Heart left ventricle (tissue), 16 donors: ENCODE data around the gene CTRB1. TPM values are rescaled to one million over a fixed set of nuclear protein-coding genes. Genes with fewer than 3 reads are reported as not detected.
A peak's percentile ranks its signal among the peaks of the same experiment; 100 is the strongest.

Experiments
- ATAC-seq, 4 donors: fragments of 200-7000 bp; cut with Tn5 transposase; one replicate each; pipeline ENCODE4 v1.9.1; 2020 to 2022; ENCODE audit warnings: moderate library complexity in 4 of 4, mild to moderate bottlenecking in 3 of 4, moderate number of reproducible peaks in 1 of 4
- DNase-seq, 5 donors: peaks; one replicate each; pipeline ENCODE4 v3.0.0-alpha.2; 2020
- H3K27ac ChIP-seq, 12 donors: fragments of 200-600 bp; sonication (generic) in 4 of 12; one replicate each; pipeline versions ENCODE4 v1.5.0 to v1.8.0; 2016 to 2022; ENCODE audit warnings: mild to moderate bottlenecking in 2 of 12
- H3K27me3 ChIP-seq, 9 donors: fragments of 200-600 bp; sonication (generic) in 2 of 9; one replicate each; pipeline versions ENCODE4 v1.5.1 to v1.8.0; 2016 to 2022; ENCODE audit warnings: mild to moderate bottlenecking in 3 of 9
- H3K36me3 ChIP-seq, 9 donors: fragments of 200-600 bp; sonication (generic) in 2 of 9; one replicate each; pipeline versions ENCODE4 v1.5.0 to v1.8.0; 2018 to 2022; ENCODE audit warnings: mild to moderate bottlenecking in 2 of 9
- H3K4me1 ChIP-seq, 12 donors: fragments of 200-600 bp; sonication (generic) in 4 of 12; one replicate each; pipeline versions ENCODE4 v1.5.0 to v1.8.0; 2016 to 2022; ENCODE audit warnings: mild to moderate bottlenecking in 3 of 12
- H3K4me3 ChIP-seq, 12 donors: fragments of 200-600 bp; sonication (generic) in 4 of 12; one replicate each; pipeline versions ENCODE4 v1.5.0 to v1.8.0; 2017 to 2022; ENCODE audit warnings: mild to moderate bottlenecking in 9 of 12, moderate library complexity in 4 of 12
- H3K9me3 ChIP-seq, 12 donors: fragments of 200-600 bp; sonication (generic) in 4 of 12; one replicate each; pipeline versions ENCODE4 v1.5.0 to v1.8.0; 2016 to 2022; ENCODE audit warnings: mild to moderate bottlenecking in 1 of 12
- POLR2A ChIP-seq, 2 donors: fragments of 450-650 bp; IDR thresholded peaks; one replicate each; pipeline ENCODE4 v1.6.1; 2017; ENCODE audit warnings: antibody characterized with exemption in 2 of 2, mild to moderate bottlenecking in 2 of 2, moderate library complexity in 2 of 2
- WGBS, 4 donors: extraction: QIAGEN DNeasy Blood & Tissue Kit in 2 of 4; methylation state at CpG; one replicate each; pipeline versions ENCODE4 v1.1.5 to v1.1.7; 2013 to 2018; 5-methylcytosine and 5-hydroxymethylcytosine counted together
- intact Hi-C, 10 donors: fragments of 100-400 bp; cut with DNase I; formaldehyde crosslinking; loops; one replicate each; pipeline versions ENCODE4 v1.11.1 to v1.14.2; 2022
- polyA plus RNA-seq, 2 donors: library from polyadenylated mRNA; stranded (reverse); fragments of 200-250 nt; gene quantifications; one replicate each; pipeline ENCODE4 v1.2.3, GENCODE V29; 2013
- total RNA-seq, 9 donors: library from RNA; depleted of rRNA in 2 of 9; stranded (reverse); fragments of >200 nt in 2 of 9; fragmentation: NEBNext Ultra II Directional in 3 of 9; extraction: Animal tissue kit (Norgen Biotek cat#: 25700) in 3 of 9; gene quantifications; one replicate each; pipeline versions ENCODE4 v1.1.0 to v1.2.4, GENCODE V29; 2016 to 2023
- TF ChIP-seq, protein P1 (sequence below), 12 donors: fragments of 200-600 bp; sonication (generic) in 4 of 12; IDR thresholded peaks; one replicate each; pipeline versions ENCODE4 v1.5.0 to v1.8.0; 2018 to 2022; ENCODE audit warnings: antibody characterized with exemption in 12 of 12, mild to moderate bottlenecking in 5 of 12
- donor health status: ischemic (EF 13 %, LVEDD 7.1; RV severe dilation, severe dysfunction).
- donor health status: healthy with polysubstance abuse.
- donor health status: DM: no; HTN: yes; CAD: no.
- donor health status: DM: no; HTN: no; CAD: no.
- donor health status: ischemic (EF 25% LVEDD 6.9; RV normal size, moderate dysfunction).
- donor health status: ischemic (EF 25% LVEDD 5.7; RV mildly dilated, moderate dysfunction).
- donor health status: healthy.
- donor health status: DM: yes; HTN: yes; CAD: no.
- donor health status: ischemic (EF 35%, LVEDD 5.7; RV mildly dilated, moderate dysfunction).
- donor health status: nonischemic (EF 11% LVEDD 7.7; RV severe dilation, severe dysfunction).
- donor health status: DM: yes; HTN: yes; CAD: no.
- donor health status: PGD.
- donor health status: ischemic (EF 29% LVEDD 5.4; RV normal size, mild dysfunction).
- donor health status: nonischemic (EF 23%, LVEDD 6.1; RV moderate dilation, normal function).

The CTRB1 gene
- total and polyA plus RNA-seq, 11 donors, result 0.64 to 3.7 (median 2.5) TPM; not detected in 5

DNA sequence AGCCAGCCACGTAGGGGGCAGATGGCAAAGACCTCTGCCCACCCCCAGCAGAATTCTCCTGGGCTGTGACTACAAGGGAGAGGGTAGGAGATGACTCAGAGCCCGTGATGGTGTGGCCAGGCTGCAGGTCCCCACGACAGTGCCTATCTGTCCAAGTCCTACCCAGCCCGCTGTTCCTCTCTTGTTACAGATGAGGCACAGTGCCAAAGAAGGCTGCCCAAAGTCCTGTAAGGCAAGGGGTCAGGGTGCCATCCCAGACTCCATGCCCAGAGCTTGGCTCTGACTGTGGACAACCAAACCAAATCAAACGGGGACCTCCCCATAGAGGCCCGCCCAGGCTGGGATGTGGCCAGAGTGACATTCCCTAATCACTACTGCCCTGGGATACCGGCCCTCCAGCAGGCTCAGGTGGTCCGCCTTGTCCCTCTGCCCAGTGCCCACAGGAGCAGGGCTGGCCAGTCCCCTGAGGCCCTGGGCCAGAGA is 45.2 kb downstream of the CTRB1 start:
- Histone ChIP-seq H3K4me1 (peaks cover 27 to 82% (median 56%) of the 10 kb centered on the region in 12 donors), H3K27ac (peak overlapping the region; percentile 28 to 99 (median 96)), H3K36me3 (peaks cover 0 to 5% (median 0%) of the 10 kb centered on the region in 9 donors), H3K27me3 (peaks cover 0 to 51% (median 0%) of the 10 kb centered on the region in 9 donors), H3K9me3 (no peaks in the 10 kb centered on the region), H3K4me3 (peak overlapping the region in 11 of 12 donors; percentile 70 to 100 (median 98))
- intact Hi-C loops, result loop anchor here in 4 of 10 donors (1.0 to 5.0 kb wide), 3 partner anchors 12 to 43 kb away; no protein-coding TSS in a partner anchor
- ATAC-seq, result peak; percentile 26 to 48 (median 39)
- WGBS, 4 donors, result 6 to 25% (median 14%) methylated on average over 4 to 8 of the region's 8 CpGs
- peak in 3 of 5 donors; percentile 52 to 79 (median 64) for DNase-seq
- TF ChIP-seq, protein P1, sequence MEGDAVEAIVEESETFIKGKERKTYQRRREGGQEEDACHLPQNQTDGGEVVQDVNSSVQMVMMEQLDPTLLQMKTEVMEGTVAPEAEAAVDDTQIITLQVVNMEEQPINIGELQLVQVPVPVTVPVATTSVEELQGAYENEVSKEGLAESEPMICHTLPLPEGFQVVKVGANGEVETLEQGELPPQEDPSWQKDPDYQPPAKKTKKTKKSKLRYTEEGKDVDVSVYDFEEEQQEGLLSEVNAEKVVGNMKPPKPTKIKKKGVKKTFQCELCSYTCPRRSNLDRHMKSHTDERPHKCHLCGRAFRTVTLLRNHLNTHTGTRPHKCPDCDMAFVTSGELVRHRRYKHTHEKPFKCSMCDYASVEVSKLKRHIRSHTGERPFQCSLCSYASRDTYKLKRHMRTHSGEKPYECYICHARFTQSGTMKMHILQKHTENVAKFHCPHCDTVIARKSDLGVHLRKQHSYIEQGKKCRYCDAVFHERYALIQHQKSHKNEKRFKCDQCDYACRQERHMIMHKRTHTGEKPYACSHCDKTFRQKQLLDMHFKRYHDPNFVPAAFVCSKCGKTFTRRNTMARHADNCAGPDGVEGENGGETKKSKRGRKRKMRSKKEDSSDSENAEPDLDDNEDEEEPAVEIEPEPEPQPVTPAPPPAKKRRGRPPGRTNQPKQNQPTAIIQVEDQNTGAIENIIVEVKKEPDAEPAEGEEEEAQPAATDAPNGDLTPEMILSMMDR (IDR thresholded peaks at IDR 0.05), result no peak
- TF ChIP-seq POLR2A (IDR thresholded peaks at IDR 0.05), result no peak

DNA sequence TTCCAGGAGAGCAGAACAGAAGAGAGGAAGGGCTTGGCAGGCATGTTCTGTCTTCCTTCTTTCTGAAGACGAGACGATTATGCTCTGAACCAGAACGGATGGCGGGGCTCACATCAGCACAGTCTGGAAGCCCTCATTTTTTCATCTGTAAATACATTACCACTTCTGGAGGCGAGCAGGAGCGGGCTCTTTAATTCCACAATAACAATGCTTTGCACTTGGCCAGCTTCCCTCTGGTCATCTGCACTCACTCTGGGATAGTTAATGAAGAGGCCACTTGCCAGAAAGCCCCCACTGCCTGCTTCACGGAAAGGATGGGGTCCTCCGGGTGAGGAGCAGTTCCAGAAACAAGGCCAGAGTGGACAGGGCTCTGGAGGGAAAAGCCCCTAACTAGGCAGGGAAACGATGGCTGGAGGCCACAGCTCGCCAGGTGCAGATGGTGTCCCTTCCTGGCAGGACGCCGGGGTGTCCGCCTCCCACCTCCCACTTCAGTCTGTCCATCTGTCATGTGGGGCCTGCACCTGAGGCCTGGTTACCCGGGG is 45.7 kb downstream of the CTRB1 start:
- intact Hi-C loops, result loop anchor here in 3 of 10 donors (2.0 to 5.0 kb wide), 2 partner anchors 40 to 43 kb away; no protein-coding TSS in a partner anchor
- 6 to 17% (median 14%) methylated on average over 8 to 14 of the region's 14 CpGs for WGBS, 4 donors
- Histone ChIP-seq H3K4me1 (peaks cover 27 to 80% (median 55%) of the 10 kb centered on the region in 12 donors), H3K9me3 (no peaks in the 10 kb centered on the region), H3K27me3 (peaks cover 0 to 50% (median 0%) of the 10 kb centered on the region in 9 donors), H3K4me3 (peak overlapping the region; percentile 70 to 100 (median 94)), H3K36me3 (peaks cover 0 to 5% (median 0%) of the 10 kb centered on the region in 9 donors), H3K27ac (peak overlapping the region; percentile 84 to 99 (median 96))
- ATAC-seq, result peak in 2 of 4 donors; percentile 6 to 38
- no peak for TF ChIP-seq POLR2A (IDR thresholded peaks at IDR 0.05)
- TF ChIP-seq, protein P1 (IDR thresholded peaks at IDR 0.05), result no peak
- peak in 3 of 5 donors; percentile 32 to 62 (median 60) for DNase-seq

DNA sequence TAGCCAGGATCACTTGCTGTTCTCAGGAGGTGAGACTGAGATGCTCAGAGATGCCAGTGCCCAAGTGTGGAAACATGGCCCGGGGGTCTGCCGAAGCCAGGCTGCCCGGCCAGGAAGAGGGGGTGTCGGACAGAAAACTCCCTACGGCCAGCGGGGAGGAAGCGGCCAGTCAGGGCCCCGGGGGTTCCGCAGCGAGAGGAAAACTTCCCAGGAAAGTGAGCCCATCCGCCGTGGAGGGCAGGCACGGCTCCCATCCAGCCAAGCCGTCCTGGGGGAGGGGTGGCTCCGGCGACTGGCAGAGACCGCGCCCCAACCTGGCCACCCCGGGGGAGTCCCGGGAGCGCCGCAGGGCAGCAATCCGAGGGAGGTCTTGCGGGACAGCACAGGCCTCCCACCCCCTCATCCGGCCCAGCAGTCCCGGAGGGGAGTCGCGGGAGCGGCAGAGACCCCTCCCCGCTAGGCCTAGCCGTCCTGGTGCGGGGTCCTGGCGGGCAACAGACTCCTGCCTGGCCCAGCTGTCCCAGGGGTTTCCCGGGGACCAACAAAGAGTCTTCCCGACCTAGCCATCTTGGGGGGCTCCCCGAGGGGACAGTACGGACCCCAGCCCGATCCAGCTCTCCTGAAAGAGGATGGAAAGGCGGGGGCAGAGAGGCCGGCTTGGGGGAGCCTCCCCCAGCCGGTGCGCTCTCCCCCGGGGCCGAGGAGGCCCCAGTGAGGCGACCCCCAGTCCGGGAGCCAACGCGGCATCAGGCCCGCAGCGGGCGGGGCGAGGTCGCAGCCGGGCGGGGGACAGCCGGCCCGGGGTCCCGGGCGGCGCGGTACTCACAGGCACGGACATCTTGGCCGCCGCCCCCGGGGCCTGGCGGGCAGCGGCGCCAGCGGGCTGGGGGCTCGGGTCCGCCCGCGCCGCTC is 46.5 kb downstream of the CTRB1 start:
- H3K4me1 ChIP-seq, result peaks cover 27 to 74% (median 55%) of the 10 kb centered on the region in 12 donors
- peak; percentile 65 to 75 (median 66) for DNase-seq
- 0 to 8% (median 1%) methylated on average over 6 to 74 of the region's 74 CpGs for WGBS, 4 donors
- ATAC-seq, result peak in 3 of 4 donors; percentile 3 to 52 (median 32)
- peak overlapping the region; percentile 70 to 100 (median 94) for H3K4me3 ChIP-seq
- peak overlapping the region; percentile 84 to 99 (median 96) for H3K27ac ChIP-seq
- H3K27me3 ChIP-seq, result peaks cover 0 to 50% (median 0%) of the 10 kb centered on the region in 9 donors
- no peaks in the 10 kb centered on the region for H3K9me3 ChIP-seq
- no peak for TF ChIP-seq POLR2A (IDR thresholded peaks at IDR 0.05)
- TF ChIP-seq, protein P1 (IDR thresholded peaks at IDR 0.05), result no peak
- intact Hi-C loops, result loop anchor here in 6 of 10 donors (2.0 to 5.0 kb wide), 3 partner anchors 33 to 42 kb away; no protein-coding TSS in a partner anchor
- peaks cover 0 to 5% (median 0%) of the 10 kb centered on the region in 9 donors for H3K36me3 ChIP-seq
